ENCODE data around the gene STRIP2.
"Not testable (repeated sequence)": the region's sequence is repeated elsewhere in the genome, so short reads cannot be mapped to it uniquely, and the experiment has no call there.

STRIP2 gene

GRCh38 chr7:129532375-129532774, 98.1 kb downstream of the STRIP2 start:
- DNase-seq, result no peak

GRCh38 chr7:129534558-129535274, 100.5 kb downstream of the STRIP2 start:
- DNase-seq, result not testable (repeated sequence)

DNA sequence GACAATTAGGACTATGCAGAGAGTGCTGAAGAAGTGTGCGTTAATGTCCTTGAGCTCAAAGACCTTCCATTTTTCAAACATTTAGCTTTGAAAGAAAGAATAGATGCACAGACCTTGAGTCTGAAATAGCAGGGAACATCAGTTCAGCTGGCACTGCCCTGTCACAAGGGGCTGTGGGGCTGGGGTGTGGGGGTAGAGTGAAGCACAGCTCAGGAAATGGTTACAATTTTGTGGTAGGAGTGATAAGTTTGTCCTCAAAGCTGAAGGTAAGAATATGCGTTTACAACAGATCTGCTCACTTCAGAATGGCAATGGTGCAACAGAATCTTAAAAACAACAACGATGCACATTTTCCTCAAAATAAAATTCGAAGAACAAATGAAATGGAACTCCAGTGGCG, 101.7 kb downstream of the STRIP2 start:
- DNase-seq, result no peak

DNA sequence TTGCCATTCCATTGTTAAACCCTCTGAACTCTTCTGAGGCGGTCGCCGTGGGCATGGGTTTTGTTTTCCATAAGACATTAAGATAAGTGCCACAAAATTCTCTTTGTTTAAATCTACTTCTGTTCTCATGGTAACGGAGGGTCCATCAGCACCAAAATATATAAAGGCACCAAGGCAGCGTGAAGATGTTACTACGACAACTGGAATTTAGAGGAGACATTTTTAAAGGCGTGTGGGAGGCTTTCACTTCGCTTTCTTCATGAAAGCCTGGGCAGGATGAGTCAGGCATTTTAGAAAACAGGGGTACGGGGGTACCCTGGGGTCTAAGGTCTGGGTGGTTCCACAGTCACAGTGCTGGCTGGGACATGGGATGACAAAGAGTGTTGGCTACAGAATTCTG, 102.1 kb downstream of the STRIP2 start:
- DNase-seq, result no peak

Measured in DMS 273 treated with DMSO at 0.1 percent for 48 hours (cell line).